GM12878 (cell line): Measurements from ENCODE around the gene RAB12. TPM values are rescaled to one million over a fixed set of nuclear protein-coding genes. Genes with fewer than 3 reads are reported as not detected.

Experiments
- BMI1 ChIP-seq: fragments of 450-650 bp; IDR thresholded peaks from 2 replicates; pipeline ENCODE4 v1.6.1; 2016; ENCODE audit warnings: mild to moderate bottlenecking, moderate library complexity, borderline replicate concordance
- CBFB ChIP-seq: IDR thresholded peaks from 2 replicates; pipeline ENCODE4 v1.6.1; 2016; ENCODE audit warnings: antibody characterized with exemption, low read depth
- CREB1 ChIP-seq: IDR thresholded peaks from 2 replicates; pipeline ENCODE4 v1.6.1; 2012; ENCODE audit warnings: low read depth, mild to moderate bottlenecking, inconsistent platforms
- CUX1 ChIP-seq: IDR thresholded peaks from 2 replicates; pipeline ENCODE4 v1.6.1; 2012; ENCODE audit warnings: improper control_type of control experiment, low read depth, low read length; ENCODE audit not compliant: insufficient replicate concordance
- ETV6 ChIP-seq, 2 experiments: fragments of 450-650 bp in 1 of 2; IDR thresholded peaks in 1 of 2; conservative IDR thresholded peaks in 1 of 2; 2 replicates each; pipeline ENCODE4 v1.6.1; 2014; ENCODE audit warnings: antibody characterized with exemption in 1 of 2, borderline replicate concordance in 1 of 2, low read depth in 1 of 2, mild to moderate bottlenecking in 1 of 2, moderate library complexity in 1 of 2
- IRF3 ChIP-seq: fragments of 450-650 bp; IDR thresholded peaks from 2 replicates; pipeline ENCODE4 v1.6.1; 2014; ENCODE audit warnings: mild to moderate bottlenecking
- IRF4 ChIP-seq: IDR thresholded peaks from 2 replicates; pipeline ENCODE4 v1.6.1; 2011; ENCODE audit warnings: low read depth, low read length
- JUND ChIP-seq: IDR thresholded peaks from 2 replicates; pipeline ENCODE4 v1.6.1; 2012; ENCODE audit warnings: low read depth, mild to moderate bottlenecking, low read length, improper control_type of control experiment, moderate library complexity
- KAT2A ChIP-seq: conservative IDR thresholded peaks from 2 replicates; pipeline ENCODE4 v1.6.1; 2011; ENCODE audit warnings: low read depth, low read length; ENCODE audit not compliant: control insufficient read depth
- KDM1A ChIP-seq: fragments of 200-600 bp; sonication (generic); IDR thresholded peaks from 2 replicates; pipeline ENCODE4 v1.6.1; 2016; ENCODE audit warnings: borderline replicate concordance
- MEF2A ChIP-seq: IDR thresholded peaks from 2 replicates; pipeline ENCODE4 v1.6.1; 2011; ENCODE audit warnings: low read depth, mild to moderate bottlenecking, low read length, moderate library complexity; ENCODE audit not compliant: insufficient read depth
- NR2C1 ChIP-seq: fragments of 450-650 bp; IDR thresholded peaks from 2 replicates; pipeline ENCODE4 v1.6.1; 2017; ENCODE audit warnings: antibody characterized with exemption, mild to moderate bottlenecking, moderate library complexity
- PAX8 ChIP-seq: fragments of 450-650 bp; IDR thresholded peaks from 2 replicates; pipeline ENCODE4 v1.6.1; 2017; ENCODE audit warnings: mild to moderate bottlenecking, moderate library complexity
- POLR2AphosphoS2 ChIP-seq: IDR thresholded peaks from 2 replicates; pipeline ENCODE4 v1.6.1; 2011; ENCODE audit warnings: low read depth, mild to moderate bottlenecking, low read length, improper control_type of control experiment, moderate library complexity
- POLR2AphosphoS5 ChIP-seq: IDR thresholded peaks from 2 replicates; pipeline ENCODE4 v1.6.1; 2011; ENCODE audit warnings: mild to moderate bottlenecking, low read length, inconsistent platforms
- RAD51 ChIP-seq: fragments of 450-650 bp; IDR thresholded peaks from 2 replicates; pipeline ENCODE4 v1.6.1; 2016; ENCODE audit warnings: moderate library complexity, mild to moderate bottlenecking, inconsistent platforms
- RB1 ChIP-seq: fragments of 450-650 bp; formaldehyde crosslinking; IDR thresholded peaks from 2 replicates; pipeline ENCODE4 v1.6.1; 2017; ENCODE audit warnings: mild to moderate bottlenecking, borderline replicate concordance
- RELB ChIP-seq: fragments of 450-650 bp; IDR thresholded peaks from 2 replicates; pipeline ENCODE4 v1.6.1; 2017; ENCODE audit warnings: low read depth, mild to moderate bottlenecking, moderate library complexity
- SPI1 ChIP-seq: IDR thresholded peaks from 2 replicates; pipeline ENCODE4 v1.6.1; 2011; ENCODE audit warnings: low read depth, mild to moderate bottlenecking, low read length, moderate library complexity, borderline replicate concordance; ENCODE audit not compliant: insufficient read depth
- STAT1 ChIP-seq: fragments of 450-650 bp; conservative IDR thresholded peaks from 2 replicates; pipeline ENCODE4 v1.6.1; 2014; ENCODE audit warnings: antibody characterized with exemption, mild to moderate bottlenecking
- TCF7 ChIP-seq: IDR thresholded peaks from 2 replicates; pipeline ENCODE4 v1.6.1; 2014; ENCODE audit warnings: antibody characterized with exemption, borderline replicate concordance
- YY1 ChIP-seq: IDR thresholded peaks from 2 replicates; pipeline ENCODE4 v1.6.1; 2011; ENCODE audit warnings: low read depth, mild to moderate bottlenecking, low read length
- ZNF24 ChIP-seq: fragments of 450-650 bp; IDR thresholded peaks from 2 replicates; pipeline ENCODE4 v1.6.1; 2017; ENCODE audit warnings: antibody characterized with exemption, mild to moderate bottlenecking
- ZNF274 ChIP-seq: IDR thresholded peaks from one replicate; pipeline ENCODE4 v1.8.0; 2011; ENCODE audit not compliant: insufficient read length, insufficient read depth
- polyA plus RNA-seq, 11 experiments: library from polyadenylated mRNA; depleted of rRNA in 4 of 11; unstranded in 6 of 11; stranded (reverse) in 5 of 11; fragments of >200 nt; fragmentation: Nextera tagmentation in 4 of 11; fragmentation: Illumina TruSeq in 1 of 11; extraction: Ambion mirVana in 4 of 11; extraction: Trizol in 1 of 11; gene quantifications; 1 replicate in 1 of 11; 2 replicates in 10 of 11; pipeline versions ENCODE4 v1.2.1 to v1.2.3, GENCODE V29; 2011 to 2016; ENCODE audit warnings: inconsistent platforms in 2 of 11, missing spikeins in 2 of 11, low read depth in 1 of 11
- total RNA-seq, 4 experiments: library from RNA; depleted of rRNA in 3 of 4; stranded (reverse); fragments of >200 nt in 3 of 4; fragmentation: Illumina TruSeq in 1 of 4; extraction: Trizol in 1 of 4; gene quantifications; 2 replicates each; pipeline versions ENCODE4 v1.2.1 to v1.2.3, GENCODE V29; 2013 to 2021

Gene RAB12
- total and polyA plus RNA-seq, 10 of the 15 experiments (the other 5 are each of a cell fraction or from before 2014, with no cell fraction given): 0.71 to 29.8 (median 14.0) TPM

- TF ChIP-seq IRF3 (no peak), KDM1A (no peak), IRF4 (peak; percentile 35; the same call in 1 of the 2 replicates), PAX8 (peak; percentile 79; the same call in 1 of the 2 replicates), YY1 (no peak), STAT1 (no peak), ETV6 (conservative IDR thresholded peaks at IDR 0.05 in 1 of 2, IDR thresholded peaks at IDR 0.05 in 1 of 2; ENCODE audit: borderline replicate concordance in 1 of 2, low read depth in 1 of 2) (peak in 1 of 2 experiments; percentile 56; a peak in 2 of 4 replicates), BMI1 (peak; percentile 84), CBFB (peak; percentile 36; the same call in 1 of the 2 replicates), RAD51 (peak; percentile 43; the same call in 1 of the 2 replicates), ZNF24 (peak; percentile 72), RB1 (no peak), RELB (peak; percentile 79), NR2C1 (no peak), POLR2AphosphoS5 (peak; percentile 52; the same call in 1 of the 2 replicates), CREB1 (peak; percentile 39; the same call in 1 of the 2 replicates), SPI1 (peak; percentile 98), POLR2AphosphoS2 (no peak), CUX1 (peak; percentile 81), TCF7 (peak; percentile 37), KAT2A (no peak), ZNF274 (no peak), MEF2A (peak; percentile 67; the same call in 1 of the 2 replicates), JUND (no peak; the same call in 1 of the 2 replicates)
These were observed 7.8 kb upstream of the RAB12 start (continued) for GRCh38 chr18:8601277-8602032.
